HG02884 (cell line): ENCODE measurements around the gene NFYC.

Source experiments
- ATAC-seq: cut with Tn5 transposase; IDR thresholded peaks from one replicate; pipeline ENCODE4 v1.9.1; 2021; ENCODE audit warnings: mild to moderate bottlenecking, moderate library complexity; ENCODE audit not compliant: unreplicated experiment

NFYC gene

DNA sequence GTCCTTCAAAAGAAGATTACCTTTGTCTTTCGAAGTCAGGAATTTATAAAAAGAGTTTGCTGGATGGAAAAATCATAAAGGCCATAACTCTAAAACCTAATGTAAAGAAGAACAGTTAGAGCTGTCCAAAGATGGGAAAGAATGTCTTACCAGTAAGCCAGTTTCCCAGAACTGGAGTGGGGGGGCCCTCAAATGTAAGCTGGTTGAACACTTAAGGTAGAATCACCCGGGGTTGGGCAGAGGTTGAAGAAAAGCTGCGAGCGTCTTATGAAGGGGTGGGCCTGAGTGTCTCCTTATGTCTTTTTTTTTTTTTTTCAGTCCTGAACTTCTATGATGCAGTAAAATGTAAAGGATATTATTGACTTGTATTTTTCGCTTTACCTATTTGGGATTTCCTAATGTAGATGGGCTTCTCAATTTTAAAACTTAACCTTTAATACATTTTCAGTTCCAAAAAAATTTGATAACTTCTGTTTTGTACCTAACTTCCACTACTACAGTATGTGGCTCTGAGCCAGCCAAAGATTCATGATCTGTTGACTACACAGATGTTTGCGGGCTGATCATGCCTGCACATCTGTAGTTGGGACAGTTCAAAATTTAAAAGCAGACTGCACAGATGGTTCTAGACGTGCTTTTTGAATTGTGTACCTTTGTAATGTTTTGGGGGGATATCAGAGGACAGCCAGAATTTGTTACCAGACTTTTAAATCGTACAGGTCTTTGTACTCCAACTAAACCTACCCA, 43.6 kb downstream of the NFYC start:
- no peak for ATAC-seq

DNA sequence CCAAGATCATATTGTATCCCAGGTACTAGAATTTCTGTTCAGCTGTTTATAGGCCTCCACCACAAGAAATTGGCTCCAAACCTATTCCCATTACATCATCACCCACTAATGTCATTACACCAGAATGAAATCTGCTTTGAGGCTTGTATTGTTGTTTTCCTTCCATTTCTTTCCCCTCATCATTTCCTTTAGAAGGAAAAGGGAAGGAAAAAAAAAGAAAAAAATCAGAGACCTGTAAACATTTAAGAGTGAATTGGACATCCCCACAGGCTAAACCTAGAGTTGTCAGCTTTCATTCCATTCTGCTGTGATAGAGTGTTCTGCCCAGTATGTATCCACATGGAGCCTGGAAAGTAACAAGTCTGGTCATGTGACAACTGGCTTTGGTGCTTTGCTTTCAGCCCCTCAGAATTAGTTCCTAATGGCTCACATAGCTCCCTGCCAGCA, 44.6 kb downstream of the NFYC start:
- ATAC-seq: no peak

DNA sequence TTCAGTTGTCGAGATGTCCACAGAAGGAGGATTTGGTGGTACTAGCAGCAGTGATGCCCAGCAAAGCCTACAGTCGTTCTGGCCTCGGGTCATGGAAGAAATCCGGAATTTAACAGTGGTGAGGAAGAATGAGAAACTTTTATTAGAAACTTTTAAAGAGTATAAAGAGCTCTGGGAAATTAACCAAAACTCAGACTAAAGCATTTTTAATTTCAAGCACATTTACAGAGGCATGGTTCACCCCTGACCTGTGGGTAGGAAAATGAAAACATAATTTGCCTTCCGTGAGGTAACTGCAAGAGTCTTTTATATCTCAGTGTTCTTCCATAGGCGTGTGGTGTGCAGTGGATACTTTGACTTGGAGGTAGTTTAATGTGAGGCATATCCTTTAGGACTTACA, 47.3 kb downstream of the NFYC start:
- ATAC-seq: no peak

DNA sequence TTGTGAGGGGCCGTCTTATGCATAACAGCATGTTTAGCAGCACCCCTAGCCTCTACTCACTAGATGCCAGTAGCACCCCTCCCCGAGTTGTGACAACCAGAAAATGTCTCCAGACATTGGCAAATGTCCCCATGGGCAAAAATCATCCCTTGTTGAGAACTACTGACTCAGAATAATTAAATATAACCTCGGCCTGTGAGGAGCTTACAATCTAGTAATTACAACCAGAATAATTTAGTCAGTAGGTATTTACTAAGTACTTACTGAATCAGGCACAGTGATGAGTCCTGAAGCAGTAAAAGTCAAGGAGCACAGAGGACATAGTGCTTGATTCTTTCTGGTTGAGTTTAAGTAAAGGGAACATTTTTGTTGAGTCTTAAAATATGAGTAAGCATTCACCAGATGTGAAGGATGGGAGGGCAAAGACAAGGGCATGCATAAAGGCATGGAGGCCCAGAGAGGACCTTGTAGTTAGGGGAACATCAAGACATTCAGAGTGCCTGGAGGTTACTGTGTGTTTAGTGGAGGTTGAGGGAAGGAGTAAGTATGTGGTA, 48.0 kb downstream of the NFYC start:
- ATAC-seq: no peak

DNA sequence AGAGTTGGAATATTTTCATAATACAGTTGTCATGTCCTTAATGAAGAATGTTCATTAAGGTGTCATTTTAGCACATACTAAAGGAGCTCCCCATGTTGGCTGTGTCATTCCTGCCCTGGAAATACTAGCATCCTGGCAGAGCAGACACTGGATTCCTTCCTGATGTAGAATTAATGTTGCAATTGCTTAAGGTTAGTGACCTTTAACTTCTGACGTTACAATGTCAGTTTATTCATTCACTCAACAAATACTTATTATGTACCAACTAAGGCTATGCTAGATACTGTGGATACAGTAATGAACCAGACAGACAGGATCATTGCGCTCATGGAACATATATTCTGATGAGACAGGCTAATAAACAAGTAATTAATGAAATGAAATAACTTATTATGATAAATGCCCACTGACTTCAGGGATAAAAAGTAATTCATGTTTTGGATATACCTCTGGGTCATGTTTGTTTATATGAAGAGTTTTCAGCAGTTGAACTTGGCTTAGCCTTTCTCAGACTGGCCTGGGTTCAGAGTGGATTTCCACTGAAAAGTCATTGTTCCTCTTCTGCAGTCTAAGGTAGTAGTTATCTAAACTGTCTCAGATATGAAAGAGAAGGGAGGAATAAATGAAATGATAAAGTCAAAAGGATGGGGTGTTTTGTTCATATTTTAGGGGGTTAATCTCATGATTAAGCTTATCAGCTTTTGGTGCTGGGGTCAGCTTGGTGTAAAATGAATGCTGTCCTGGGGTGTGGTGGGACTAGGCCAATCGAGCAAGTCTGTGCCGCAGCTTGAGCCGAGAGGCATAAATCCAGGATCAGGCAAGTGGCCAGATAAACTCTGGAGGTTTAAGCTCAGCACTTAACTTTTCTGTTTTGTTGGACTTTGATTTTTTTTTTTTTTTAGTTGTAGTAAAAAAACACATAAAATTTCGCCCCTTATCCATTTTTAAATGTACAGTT, 48.8 kb downstream of the NFYC start:
- no peak for ATAC-seq

DNA sequence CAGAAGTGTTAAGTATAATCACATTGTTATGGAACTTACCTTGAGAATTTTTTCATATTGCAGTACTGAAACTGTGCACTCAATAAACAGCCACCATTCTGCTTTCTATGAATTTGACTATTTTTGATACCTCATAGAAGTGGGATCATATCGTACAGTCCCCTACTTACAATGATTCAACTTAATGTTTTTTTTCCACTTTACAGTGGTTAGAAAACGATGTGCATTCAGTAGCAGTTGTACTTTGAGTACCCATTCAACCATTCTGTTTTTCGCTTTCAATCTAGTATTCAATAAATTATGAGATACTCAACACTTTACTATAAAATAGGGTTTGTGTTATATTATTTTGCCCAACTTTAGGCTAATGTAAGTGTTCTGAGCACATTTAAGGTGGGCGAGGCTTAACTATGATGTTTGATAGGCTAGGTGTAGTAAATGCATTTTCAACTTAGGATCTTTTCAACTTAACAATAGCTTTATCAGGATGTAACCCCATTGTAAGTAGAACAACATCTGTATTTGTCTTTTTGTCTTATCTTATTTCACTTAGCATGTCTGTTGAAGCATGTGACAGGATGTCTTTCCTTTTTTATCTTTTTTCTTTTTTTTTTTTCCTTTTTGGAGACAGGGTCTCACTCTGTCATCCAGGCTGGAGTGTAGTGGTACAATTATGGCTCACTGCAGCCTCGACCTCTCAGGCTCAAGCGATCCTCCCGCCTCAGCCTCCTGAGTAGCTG, 49.7 kb downstream of the NFYC start:
- ATAC-seq: no peak

DNA sequence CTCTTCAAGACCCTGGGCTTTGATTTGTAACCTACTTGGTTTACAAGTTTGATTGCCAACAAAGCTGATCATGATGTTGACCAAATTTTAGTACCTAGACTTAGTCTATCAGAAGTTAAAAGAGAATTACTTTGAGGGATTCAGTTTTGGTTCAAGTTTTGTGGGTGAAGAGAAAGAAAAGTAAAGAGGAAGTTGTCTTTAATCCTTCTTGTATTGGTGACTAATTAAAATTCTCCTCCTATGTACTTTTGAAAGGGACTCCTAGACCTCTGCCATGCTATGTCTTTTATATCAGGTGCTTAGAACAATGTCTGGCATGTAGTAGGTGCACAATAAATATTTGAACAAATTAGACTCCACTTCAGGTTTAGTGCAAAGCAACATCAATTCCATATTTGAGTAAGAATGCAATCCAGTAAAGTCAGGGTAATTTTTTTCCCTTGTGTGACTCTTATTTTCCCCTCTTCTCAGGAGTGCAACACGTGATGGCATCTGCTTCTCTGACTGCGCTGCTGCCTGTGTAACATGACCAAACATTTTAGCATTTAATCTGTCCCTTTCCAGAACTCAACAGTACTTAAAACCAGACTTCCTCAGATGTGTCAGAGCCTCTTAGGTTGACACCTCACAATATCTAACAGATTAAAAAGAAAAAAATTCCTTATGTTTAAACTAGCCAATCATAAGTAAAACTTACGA, 51.0 kb downstream of the NFYC start:
- ATAC-seq: no peak

DNA sequence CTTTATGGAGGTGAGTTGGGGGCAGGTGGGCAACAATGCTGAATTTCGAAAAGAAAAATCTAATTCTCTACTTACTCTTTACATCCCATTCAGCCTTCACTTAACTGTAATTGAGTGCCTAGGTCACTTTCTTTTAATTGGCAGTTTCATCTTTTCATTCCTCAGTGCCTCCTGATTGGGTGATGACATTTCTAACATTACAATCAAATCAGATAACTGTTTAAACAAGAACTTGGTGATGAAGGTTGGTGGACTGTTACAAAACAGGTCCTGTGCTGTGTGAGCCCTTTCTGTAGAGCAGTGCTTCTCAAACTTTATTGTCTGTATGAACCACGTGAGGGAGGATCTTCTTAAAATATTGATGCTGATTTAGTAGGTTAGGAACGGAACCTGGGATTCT, 51.9 kb downstream of the NFYC start:
- ATAC-seq: no peak

DNA sequence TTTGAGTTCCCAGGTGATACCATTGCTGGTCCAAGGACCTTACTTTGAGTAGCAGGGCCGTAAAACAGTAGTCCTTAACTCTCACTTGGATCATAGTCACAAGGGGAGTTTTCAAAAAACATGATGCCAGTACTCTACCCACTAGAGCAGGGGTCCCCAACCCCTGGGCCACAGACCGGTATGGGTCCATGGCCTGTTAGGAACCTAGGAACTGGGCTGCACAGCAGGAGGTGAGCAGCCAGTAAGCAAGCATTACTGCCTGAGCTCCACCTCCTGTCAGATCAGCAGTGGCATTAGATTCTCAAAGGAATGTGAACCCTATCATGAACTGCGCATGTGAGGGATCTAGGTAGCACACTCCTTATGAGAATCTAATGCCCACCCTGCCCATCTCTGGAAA, 52.4 kb downstream of the NFYC start:
- no peak for ATAC-seq

DNA sequence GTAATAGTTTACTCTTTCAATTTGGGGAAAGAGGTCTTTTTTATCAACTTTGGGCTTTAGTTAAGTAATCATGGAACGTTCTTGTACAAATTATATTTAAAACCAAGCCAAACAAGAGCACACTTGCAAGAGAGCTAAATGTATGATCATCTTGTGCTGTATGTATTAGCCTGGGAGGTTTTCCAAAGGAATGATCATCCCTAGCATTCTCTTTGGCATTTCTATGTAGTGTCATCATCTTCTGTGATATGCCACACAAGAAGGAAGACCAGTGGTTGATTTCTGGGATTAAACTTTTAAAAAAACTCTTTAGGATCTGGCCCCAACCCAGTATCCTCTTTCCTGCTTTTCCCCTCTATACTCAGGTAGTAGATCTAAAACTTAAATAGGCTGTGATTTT, 53.7 kb downstream of the NFYC start:
- no peak for ATAC-seq

DNA sequence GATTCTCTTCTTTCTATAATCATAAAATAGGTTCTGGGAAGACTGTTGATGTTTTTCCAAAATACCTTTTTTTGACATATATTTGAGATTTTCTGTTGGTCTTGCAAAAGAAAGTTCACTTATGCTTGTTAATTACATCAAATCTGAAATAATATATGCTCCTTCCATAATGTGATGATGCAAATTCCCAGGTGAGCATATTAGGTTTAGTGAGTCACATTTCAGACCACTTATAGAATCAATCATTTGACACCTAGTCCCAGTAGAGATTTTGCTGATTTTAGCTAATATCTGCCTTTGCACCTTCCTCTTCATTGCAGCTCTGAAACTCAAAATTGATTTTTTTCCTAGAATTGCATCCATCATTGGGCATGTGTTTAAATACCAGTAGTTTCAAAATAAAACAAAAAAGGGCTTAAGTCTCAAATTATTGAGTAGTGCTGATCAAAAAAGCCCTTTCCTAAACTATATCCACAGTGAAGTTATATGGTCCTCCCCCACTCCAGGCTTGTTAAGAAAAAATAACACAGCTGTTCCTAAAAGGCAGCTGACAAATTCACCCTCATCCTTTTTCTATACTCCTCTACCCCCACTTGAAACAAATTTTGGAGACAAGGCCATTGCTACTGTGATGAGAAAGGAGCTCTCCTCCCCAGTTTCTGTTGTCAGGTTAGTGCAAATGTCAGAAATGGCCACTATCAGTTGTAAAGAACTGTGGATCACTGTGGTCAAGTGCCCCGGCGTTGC, 55.0 kb downstream of the NFYC start:
- no peak for ATAC-seq

DNA sequence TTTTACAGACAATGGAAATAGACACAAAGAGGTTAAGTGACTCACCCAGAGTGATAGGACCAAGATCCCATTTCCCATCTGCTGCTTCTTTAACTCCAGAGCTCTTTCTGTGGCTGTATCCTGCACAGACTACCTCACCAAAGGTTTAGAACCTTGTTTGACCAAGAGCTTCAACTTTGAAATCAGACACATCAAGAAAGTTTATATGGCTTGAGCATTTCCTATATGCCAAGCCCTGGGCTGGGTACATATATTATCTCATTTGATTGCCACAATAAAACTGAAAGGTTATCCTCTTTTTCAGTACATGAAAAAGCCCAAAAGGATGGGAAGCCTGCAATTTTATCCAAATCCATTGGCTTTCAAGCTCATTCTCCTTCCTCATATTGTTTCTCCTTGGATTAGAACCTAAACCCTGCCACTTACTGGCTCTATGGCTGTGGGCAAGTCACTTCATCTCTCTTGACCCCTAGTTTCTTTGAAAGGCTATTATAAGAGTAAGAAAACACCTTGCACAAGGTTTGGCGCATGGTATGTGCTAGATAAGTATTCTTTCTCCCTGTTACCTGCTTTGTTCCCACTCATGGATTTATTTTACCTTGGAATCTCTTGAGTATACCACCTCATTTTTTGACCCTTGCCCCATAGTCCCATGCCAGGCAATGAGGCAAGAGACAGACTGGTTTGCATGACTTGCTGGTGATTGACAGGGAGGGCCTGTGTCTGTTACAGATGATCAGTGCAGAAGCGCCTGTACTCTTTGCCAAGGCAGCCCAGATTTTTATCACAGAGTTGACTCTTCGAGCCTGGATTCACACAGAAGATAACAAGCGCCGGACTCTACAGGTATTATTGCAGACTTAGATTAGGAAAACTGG, 57.6 kb downstream of the NFYC start:
- ATAC-seq: no peak

DNA sequence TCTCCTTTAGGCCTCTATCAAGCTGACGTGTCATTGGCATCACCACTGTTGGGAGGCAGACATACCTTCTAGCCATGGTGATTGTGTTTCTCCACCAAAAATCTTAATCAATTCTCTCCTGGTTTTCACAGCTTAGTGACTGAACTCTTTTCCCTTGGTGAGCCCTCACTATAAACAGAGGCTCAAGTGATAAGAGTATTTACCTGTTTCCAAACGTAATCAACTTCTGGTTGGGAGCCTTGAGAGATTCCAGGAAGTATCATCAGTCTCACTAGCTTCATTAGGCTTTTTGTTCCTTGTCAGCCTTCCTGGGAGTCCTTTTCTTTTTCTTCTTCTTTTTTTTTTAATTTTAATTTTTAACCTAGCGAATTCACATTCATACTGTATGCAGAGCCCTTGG, 58.3 kb downstream of the NFYC start:
- ATAC-seq: no peak

DNA sequence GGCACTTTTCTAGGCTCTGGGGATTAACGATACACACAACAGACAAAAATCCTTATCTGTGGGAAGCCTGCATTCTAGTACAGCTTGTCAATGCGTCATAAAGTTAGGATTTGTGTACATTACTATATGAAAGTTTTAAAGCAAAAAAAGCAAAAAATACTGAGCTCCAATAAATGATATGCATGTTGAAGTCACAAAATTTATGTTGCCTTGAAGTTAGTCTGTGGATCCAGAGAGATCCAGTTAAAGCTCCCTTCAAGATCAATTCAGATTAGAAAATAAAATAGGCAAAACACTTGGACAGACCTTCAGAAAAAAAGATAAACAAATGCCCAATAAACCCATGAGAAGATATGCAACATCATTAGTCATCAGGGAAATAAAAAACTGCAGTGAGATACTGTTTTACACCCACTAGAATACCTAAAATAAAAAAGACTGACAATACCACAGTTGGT, 59.0 kb downstream of the NFYC start:
- no peak for ATAC-seq

DNA sequence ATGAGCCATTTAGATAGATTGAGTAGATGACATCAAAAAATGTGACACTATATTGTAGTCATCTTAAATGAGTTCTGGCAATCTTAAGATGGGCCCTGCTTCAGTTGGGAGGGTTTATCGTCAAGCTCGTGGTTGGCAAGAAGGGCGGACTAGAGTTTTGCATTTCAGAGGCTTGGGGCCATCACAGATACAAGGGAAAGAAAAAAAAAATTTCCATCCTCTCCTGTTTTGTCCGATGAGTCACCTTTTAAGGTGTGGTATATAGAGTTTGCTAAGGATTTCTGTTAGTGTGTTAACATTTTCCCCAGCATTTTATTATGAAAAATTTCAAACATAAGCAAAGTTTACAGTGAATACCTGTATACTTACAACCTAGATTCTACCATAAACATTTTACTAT, 60.3 kb downstream of the NFYC start:
- no peak for ATAC-seq

DNA sequence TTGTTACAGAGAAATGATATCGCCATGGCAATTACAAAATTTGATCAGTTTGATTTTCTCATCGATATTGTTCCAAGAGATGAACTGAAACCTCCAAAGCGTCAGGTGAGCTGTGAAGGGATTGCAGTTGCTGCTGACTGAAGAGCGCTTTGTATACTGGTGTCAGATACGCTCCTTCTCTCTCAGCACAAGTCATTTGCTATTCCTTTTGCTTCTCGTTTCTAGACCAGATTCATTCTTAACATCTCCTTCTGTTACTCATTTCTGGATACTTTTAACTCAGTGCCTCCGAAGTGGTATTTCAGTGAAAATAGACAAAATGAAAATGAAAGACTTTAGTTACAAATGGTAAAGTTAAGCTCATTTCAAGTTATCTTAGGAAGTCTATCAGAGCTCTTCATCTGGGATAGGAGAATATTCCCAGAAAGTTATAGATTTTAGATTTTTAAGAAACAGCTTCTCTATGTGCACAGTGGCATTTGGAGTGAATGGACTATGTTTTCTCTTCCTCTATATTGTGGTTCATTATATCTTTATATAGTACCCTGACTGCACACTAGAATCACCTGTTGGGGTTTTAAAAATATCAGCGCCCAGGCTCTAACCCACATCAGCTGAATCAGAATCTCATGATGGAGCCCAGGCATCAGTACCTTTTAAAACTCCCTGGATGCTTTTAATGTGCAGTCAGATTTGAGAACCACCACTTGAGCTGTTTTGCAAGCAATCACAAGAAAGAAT, 61.8 kb downstream of the NFYC start:
- no peak for ATAC-seq

DNA sequence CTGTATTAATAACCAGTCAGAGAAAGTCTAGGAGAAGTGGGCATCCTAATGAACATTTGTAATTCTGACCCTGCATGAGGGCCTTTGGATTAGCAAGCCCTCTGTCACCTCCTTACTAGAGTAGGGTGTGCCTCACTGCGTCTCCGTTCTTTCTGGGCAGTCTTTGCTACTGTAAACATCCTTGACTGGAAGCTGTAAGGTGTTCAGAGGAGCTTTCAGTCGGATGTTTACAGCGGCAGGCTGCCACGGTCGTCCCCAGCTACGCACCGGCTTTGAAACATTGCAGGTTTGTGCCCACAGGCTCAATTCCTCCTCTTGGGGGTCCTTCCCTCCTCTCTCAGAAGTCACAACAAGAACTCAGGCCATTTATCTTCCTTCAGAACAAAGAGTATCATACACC, 62.7 kb downstream of the NFYC start:
- ATAC-seq: no peak

DNA sequence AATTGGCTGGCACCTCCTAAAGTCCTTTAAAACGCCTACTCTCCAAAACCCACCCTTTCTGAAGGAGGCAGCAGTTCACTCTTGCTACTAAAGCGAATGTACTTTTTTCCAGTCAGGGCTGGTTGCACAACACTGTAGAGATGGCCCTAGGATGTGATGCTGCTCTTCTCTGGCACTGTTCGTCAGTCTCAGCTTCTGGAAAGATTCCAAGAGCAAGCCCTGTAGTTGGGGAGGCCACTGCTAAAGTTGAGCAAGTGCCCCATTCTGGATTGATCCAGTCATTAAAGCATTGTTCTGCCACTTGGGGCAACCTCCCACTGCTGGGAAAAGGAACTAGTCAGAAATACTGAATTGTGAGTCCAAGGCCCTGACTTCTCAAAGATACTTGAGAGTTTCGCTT, 63.6 kb downstream of the NFYC start:
- no peak for ATAC-seq
